Measurements from ENCODE around the gene CEP70. TPM values are rescaled to one million over a fixed set of nuclear protein-coding genes. Genes with fewer than 3 reads are reported as not detected.

Gene CEP70
- total and polyA plus RNA-seq, 2 donors, result 21.6 to 70.0 TPM

DNA sequence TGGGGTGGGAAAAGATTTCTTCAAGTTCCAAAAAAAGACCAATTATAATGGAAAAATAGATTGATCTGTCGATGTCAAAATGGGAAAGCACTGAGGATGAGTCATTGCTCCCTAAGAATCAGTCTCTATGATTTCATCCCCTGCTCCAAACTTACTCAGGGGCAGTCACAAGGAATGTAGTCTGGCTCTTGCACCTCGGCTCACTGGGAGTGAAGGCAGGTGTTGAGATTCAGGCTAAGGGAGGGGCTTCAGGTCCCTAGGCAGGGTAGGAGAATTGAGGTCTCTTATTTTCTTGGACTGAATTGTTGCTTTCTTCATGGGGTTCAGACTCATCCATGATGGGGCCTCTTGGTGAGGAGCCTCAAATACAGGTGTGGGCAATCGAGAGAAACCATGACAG, 145.4 kb downstream of the CEP70 start:
- Histone ChIP-seq H3K27me3 (ENCODE audit: control insufficient read depth in 2 of 2, insufficient read depth in 1 of 2, low read length in 1 of 2) (no peaks in the 10 kb centered on the region), H3K9me3 (ENCODE audit: control insufficient read depth in 2 of 2, insufficient read depth in 1 of 2, low read length in 1 of 2) (no peaks in the 10 kb centered on the region), H3K4me1 (ENCODE audit: control insufficient read depth in 2 of 2, insufficient read depth in 2 of 2, low read length in 2 of 2) (no peaks in the 10 kb centered on the region), H3K36me3 (ENCODE audit: control insufficient read depth in 2 of 2, insufficient read depth in 2 of 2, low read length in 1 of 2) (no peaks in the 10 kb centered on the region), H3K4me3 (ENCODE audit: low read length in 2 of 2) (no peak overlapping the region), H3K27ac (ENCODE audit: low read depth in 1 of 2, low read length in 1 of 2) (no peak overlapping the region)
- 85% methylated on average over 3 of the region's 3 CpGs for WGBS
- DNase-seq (ENCODE audit: low read depth in 6 of 9, low spot score in 9 of 9), result no peak

DNA sequence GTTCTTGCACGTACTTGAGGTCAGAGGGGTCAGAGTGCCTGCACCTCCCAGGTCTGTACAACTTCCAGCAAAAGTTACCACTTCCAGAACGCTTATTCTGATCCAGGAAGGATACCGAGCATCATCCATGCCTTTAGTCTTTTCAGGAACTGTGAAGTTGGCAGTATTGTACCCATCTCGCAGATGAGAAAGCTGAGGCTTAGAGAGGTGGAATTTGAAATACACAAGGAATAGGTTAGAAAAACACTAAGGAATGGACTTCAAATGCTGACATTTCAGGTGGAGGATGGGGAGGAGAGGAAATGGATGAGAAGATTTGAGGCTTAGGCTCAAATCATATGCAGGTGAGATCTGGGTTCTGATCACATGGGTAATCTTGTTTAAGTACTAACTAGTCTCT, 148.4 kb downstream of the CEP70 start:
- Histone ChIP-seq H3K9me3 (ENCODE audit: control insufficient read depth in 2 of 2, insufficient read depth in 1 of 2, low read length in 1 of 2) (no peaks in the 10 kb centered on the region), H3K27me3 (ENCODE audit: control insufficient read depth in 2 of 2, insufficient read depth in 1 of 2, low read length in 1 of 2) (no peaks in the 10 kb centered on the region), H3K36me3 (ENCODE audit: control insufficient read depth in 2 of 2, insufficient read depth in 2 of 2, low read length in 1 of 2) (no peaks in the 10 kb centered on the region), H3K27ac (ENCODE audit: low read depth in 1 of 2, low read length in 1 of 2) (no peak overlapping the region), H3K4me1 (ENCODE audit: control insufficient read depth in 2 of 2, insufficient read depth in 2 of 2, low read length in 2 of 2) (no peaks in the 10 kb centered on the region), H3K4me3 (ENCODE audit: low read length in 2 of 2) (no peak overlapping the region)
- WGBS, result 94% methylated on average over 4 of the region's 4 CpGs
- DNase-seq (ENCODE audit: low read depth in 6 of 9, low spot score in 9 of 9), result no peak

DNA sequence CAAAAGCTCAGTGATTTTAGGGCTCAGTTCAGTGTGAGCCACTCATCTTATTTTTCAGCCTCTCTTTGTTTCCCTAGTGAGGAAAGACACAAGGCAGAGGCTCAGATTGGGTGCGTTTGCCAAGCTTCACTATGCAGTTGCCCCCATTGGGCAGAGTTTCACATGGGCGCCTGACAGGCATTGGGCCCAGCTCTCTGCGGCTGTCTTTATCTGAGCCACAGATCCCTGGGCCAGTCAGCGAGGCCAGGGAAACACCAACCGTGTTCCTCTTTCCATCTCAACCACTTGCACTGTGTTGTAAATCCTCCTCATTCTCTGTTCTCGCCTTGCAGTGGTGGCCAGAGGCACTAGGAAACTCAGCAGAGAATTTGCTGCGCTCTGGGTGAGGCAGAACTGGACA, 148.8 kb downstream of the CEP70 start:
- no peaks in the 10 kb centered on the region for H3K27me3 ChIP-seq (ENCODE audit: control insufficient read depth in 2 of 2, insufficient read depth in 1 of 2, low read length in 1 of 2)

More for the DNA sequence above, 148.8 kb downstream of the CEP70 start:
- Histone ChIP-seq H3K36me3 (ENCODE audit: control insufficient read depth in 2 of 2, insufficient read depth in 2 of 2, low read length in 1 of 2) (no peaks in the 10 kb centered on the region), H3K9me3 (ENCODE audit: control insufficient read depth in 2 of 2, insufficient read depth in 1 of 2, low read length in 1 of 2) (no peaks in the 10 kb centered on the region), H3K4me1 (ENCODE audit: control insufficient read depth in 2 of 2, insufficient read depth in 2 of 2, low read length in 2 of 2) (no peaks in the 10 kb centered on the region), H3K27ac (ENCODE audit: low read depth in 1 of 2, low read length in 1 of 2) (no peak overlapping the region), H3K4me3 (ENCODE audit: low read length in 2 of 2) (no peak overlapping the region)
- WGBS, result 97% methylated on average over 7 of the region's 7 CpGs
- DNase-seq (ENCODE audit: low read depth in 6 of 9, low spot score in 9 of 9), result no peak

Other genes starting within 250 kb of the CEP70 start
- 4.7 TPM for gene MRAS, start 245.7 kb downstream of the CEP70 start, total RNA-seq
- 11.7 TPM for gene MRAS, start 245.7 kb downstream of the CEP70 start, polyA plus RNA-seq
- gene ESYT3, start 159.6 kb downstream of the CEP70 start, total RNA-seq, result 0.09 TPM
- gene ESYT3, start 159.6 kb downstream of the CEP70 start, polyA plus RNA-seq, result 0.27 TPM
- 25.1 TPM for gene FAIM, start 14.5 kb upstream of the CEP70 start, total RNA-seq
- gene FAIM, start 14.5 kb upstream of the CEP70 start, polyA plus RNA-seq, result 42.2 TPM
- gene PIK3CB, start 240.7 kb upstream of the CEP70 start, total RNA-seq, result 11.7 TPM
- gene PIK3CB, start 240.7 kb upstream of the CEP70 start, polyA plus RNA-seq, result 20.2 TPM